ENCODE results near the gene TMPRSS4. TPM values are rescaled to one million over a fixed set of nuclear protein-coding genes. Genes with fewer than 3 reads are reported as not detected.

Gene TMPRSS4
- total RNA-seq, 1 experiment from 2014 or later: 1.5 TPM

DNA sequence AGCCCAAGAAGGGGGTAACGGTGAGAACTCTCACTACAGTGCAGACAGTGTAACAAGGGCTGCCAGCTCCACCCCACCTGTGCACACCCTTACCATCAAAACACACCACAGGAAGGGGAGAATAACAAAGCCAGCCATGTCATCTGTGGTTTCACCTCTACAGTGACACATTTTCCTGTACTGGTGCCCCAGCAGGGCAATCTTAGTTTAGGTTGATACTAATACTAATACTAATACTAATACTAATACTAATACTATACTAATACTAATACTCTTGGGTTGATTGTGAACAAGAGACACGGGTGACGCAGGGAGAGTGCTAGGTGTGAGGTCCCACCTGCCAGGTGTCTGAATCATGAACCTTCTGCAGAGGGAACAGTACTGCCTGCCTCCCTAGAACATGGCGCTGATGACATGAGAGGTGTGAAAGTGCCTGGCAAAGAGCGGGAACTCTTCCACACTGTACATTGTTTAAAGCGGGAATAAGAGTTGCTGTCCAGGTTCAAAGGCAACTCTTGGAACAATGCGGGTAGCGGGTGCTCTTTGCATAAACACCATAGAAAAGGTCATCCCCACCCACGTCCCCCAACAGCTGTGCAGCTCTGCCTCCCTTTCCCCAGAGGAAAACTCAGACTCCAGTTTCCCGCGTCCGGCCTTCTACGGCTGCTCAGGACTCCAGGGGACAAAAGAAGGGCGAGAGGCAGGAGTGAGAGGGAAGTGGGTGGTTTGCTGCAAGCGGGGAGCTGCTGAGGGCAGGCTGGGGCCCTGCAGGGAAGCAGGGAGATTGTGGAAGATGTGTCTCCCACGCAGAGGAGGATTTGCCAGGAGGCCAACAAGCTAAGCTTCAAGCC is 25.0 kb upstream of the TMPRSS4 start:
- H3K36me3 ChIP-seq (ENCODE audit: low read depth, low read length): no peaks in the 10 kb centered on the region
- H3K9me2 ChIP-seq (replicated peaks; ENCODE audit: low read length): no peaks in the 10 kb centered on the region
- no peaks in the 10 kb centered on the region for H3K9me3 ChIP-seq (ENCODE audit: low read length)
- CTCF ChIA-PET: no interaction called here
- no peaks in the 10 kb centered on the region for H3F3A ChIP-seq (ENCODE audit: low read length, unreplicated experiment)
- H3K9ac ChIP-seq (ENCODE audit: low read length): no peak overlapping the region
- no peaks in the 10 kb centered on the region for H4K20me1 ChIP-seq (ENCODE audit: low read length)
- POLR2A ChIA-PET (ENCODE audit: unreplicated experiment): no interaction called here
- H3K4me3 ChIP-seq (ENCODE audit: low read length): no peak overlapping the region
- H3K27ac ChIP-seq (ENCODE audit: low read length): no peak overlapping the region
- no peak for TF ChIP-seq EZH2phosphoT487 (IDR thresholded peaks at IDR 0.05; ENCODE audit: borderline replicate concordance, low read length)
- TF ChIP-seq, protein P1, sequence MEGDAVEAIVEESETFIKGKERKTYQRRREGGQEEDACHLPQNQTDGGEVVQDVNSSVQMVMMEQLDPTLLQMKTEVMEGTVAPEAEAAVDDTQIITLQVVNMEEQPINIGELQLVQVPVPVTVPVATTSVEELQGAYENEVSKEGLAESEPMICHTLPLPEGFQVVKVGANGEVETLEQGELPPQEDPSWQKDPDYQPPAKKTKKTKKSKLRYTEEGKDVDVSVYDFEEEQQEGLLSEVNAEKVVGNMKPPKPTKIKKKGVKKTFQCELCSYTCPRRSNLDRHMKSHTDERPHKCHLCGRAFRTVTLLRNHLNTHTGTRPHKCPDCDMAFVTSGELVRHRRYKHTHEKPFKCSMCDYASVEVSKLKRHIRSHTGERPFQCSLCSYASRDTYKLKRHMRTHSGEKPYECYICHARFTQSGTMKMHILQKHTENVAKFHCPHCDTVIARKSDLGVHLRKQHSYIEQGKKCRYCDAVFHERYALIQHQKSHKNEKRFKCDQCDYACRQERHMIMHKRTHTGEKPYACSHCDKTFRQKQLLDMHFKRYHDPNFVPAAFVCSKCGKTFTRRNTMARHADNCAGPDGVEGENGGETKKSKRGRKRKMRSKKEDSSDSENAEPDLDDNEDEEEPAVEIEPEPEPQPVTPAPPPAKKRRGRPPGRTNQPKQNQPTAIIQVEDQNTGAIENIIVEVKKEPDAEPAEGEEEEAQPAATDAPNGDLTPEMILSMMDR (conservative IDR thresholded peaks at IDR 0.05; ENCODE audit: low read depth, low read length): no peak
- peaks cover 84% of the 10 kb centered on the region for H3K27me3 ChIP-seq (ENCODE audit: low read length)
- DNase-seq: no peak
- no peak overlapping the region for H3K4me2 ChIP-seq (ENCODE audit: low read length)
- H3K79me2 ChIP-seq (ENCODE audit: low read length): no peaks in the 10 kb centered on the region
- intact Hi-C loops (cut with micrococcal nuclease): loop anchor here (2.0 to 10.0 kb wide), 2 partner anchors 97 to 625 kb away; no protein-coding TSS in a partner anchor
- BruUV-seq (replicated peaks): no TSS peak
- no peaks in the 10 kb centered on the region for H3K4me1 ChIP-seq (ENCODE audit: insufficient read depth, low read length)
- no peak overlapping the region for H2AFZ ChIP-seq (ENCODE audit: low read length)
- no peak for ATAC-seq

DNA sequence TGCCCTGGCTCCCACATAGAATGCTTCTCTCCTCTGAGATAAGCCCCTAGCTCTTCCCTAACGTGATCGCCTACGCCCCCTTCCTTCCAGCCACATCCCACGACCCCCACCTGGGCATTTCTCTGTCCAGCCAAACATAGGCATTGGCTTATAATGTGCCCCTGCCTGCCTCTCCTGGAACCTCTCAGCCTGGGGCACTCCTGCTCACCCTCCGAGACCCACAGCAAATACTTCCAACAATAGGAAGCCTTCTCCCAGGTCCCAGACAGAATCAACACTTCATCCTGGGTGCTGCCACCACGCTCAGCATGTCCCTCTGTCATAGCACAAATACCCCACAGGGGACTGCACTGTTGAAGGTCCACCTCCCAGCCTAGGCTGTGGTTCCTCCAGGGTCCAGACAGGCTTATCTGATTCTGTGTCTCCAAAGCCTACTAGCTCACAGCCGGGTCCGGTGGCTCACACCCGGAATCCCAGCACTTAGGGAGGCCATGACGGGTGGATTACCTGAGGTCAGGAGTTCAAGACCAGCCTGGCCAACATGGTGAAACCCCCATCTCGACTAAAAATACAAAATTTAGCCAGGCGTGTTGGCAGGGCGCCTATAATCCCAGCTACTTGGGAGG is 24.2 kb upstream of the TMPRSS4 start:
- no TSS peak for BruUV-seq (replicated peaks)
- Histone ChIP-seq H3K4me3 (ENCODE audit: low read length) (no peak overlapping the region), H3K4me2 (ENCODE audit: low read length) (no peak overlapping the region), H3K27me3 (ENCODE audit: low read length) (peaks cover 84% of the 10 kb centered on the region), H3K4me1 (ENCODE audit: insufficient read depth, low read length) (no peaks in the 10 kb centered on the region), H3K36me3 (ENCODE audit: low read depth, low read length) (no peaks in the 10 kb centered on the region), H3F3A (ENCODE audit: low read length, unreplicated experiment) (no peaks in the 10 kb centered on the region), H3K9me2 (replicated peaks; ENCODE audit: low read length) (no peaks in the 10 kb centered on the region), H3K27ac (ENCODE audit: low read length) (no peak overlapping the region), H3K9me3 (ENCODE audit: low read length) (no peaks in the 10 kb centered on the region), H4K20me1 (ENCODE audit: low read length) (no peaks in the 10 kb centered on the region), H2AFZ (ENCODE audit: low read length) (no peak overlapping the region), H3K9ac (ENCODE audit: low read length) (no peak overlapping the region), H3K79me2 (ENCODE audit: low read length) (no peaks in the 10 kb centered on the region)
- DNase-seq (no peak), ATAC-seq (no peak)
- ChIA-PET POLR2A (ENCODE audit: unreplicated experiment) (no interaction called here), CTCF (interaction anchor here (0.5 to 1.0 kb wide), 3 partner anchors 103 to 245 kb away, joined by 3 to 6 read pairs (median 4); no protein-coding TSS in a partner anchor)
- TF ChIP-seq, protein P1 (conservative IDR thresholded peaks at IDR 0.05; ENCODE audit: low read depth, low read length): no peak
- TF ChIP-seq EZH2phosphoT487 (IDR thresholded peaks at IDR 0.05; ENCODE audit: borderline replicate concordance, low read length): no peak
- TF ChIP-seq EZH2 (IDR thresholded peaks at IDR 0.05; ENCODE audit: low read length, unreplicated experiment): no peak
- intact Hi-C loops (cut with micrococcal nuclease): loop anchor here (1.0 to 10.0 kb wide), 4 partner anchors 98 to 626 kb away; no protein-coding TSS in a partner anchor

Data from PC-3 (cell line).